GM21360 (cell line): Measurements from ENCODE around the gene SOX4.

Source experiments
- ATAC-seq: cut with Tn5 transposase; IDR thresholded peaks from one replicate; pipeline ENCODE4 v1.9.1; 2021; ENCODE audit warnings: mild to moderate bottlenecking, moderate library complexity; ENCODE audit not compliant: unreplicated experiment

The SOX4 gene

GRCh38 chr6:21592953-21593352 lies 598 bp upstream of the SOX4 start:
- no peak for ATAC-seq

- peak; percentile 10 for ATAC-seq
Observed at GRCh38 chr6:21593927-21594415, 420 bp downstream of the SOX4 start.

GRCh38 chr6:21594416-21595281 lies 1.1 kb downstream of the SOX4 start:
- peak; percentile 9 for ATAC-seq

- ATAC-seq, result peak; percentile 19
Observed at GRCh38 chr6:21595285-21596144, 2.0 kb downstream of the SOX4 start.

GRCh38 chr6:21596145-21596948 lies 2.8 kb downstream of the SOX4 start:
- no peak for ATAC-seq

- ATAC-seq, result no peak
Observed at GRCh38 chr6:21596949-21597682, 3.6 kb downstream of the SOX4 start.

GRCh38 chr6:21597801-21598673 lies 4.5 kb downstream of the SOX4 start:
- no peak for ATAC-seq

- no peak for ATAC-seq
Observed at GRCh38 chr6:21598674-21599023, 5.1 kb downstream of the SOX4 start.

- ATAC-seq, result no peak
Observed at GRCh38 chr6:21599051-21599696, 5.6 kb downstream of the SOX4 start.

GRCh38 chr6:21601339-21601923 lies 7.9 kb downstream of the SOX4 start:
- ATAC-seq, result no peak

- no peak for ATAC-seq
Observed at GRCh38 chr6:21601932-21602390, 8.4 kb downstream of the SOX4 start.

GRCh38 chr6:21603082-21603952 lies 9.8 kb downstream of the SOX4 start:
- no peak for ATAC-seq

- ATAC-seq, result no peak
Observed at GRCh38 chr6:21604081-21604480, 10.5 kb downstream of the SOX4 start.

GRCh38 chr6:21605166-21605565 lies 11.6 kb downstream of the SOX4 start:
- no peak for ATAC-seq

GRCh38 chr6:21608601-21609000 lies 15.1 kb downstream of the SOX4 start:
- ATAC-seq, result no peak

GRCh38 chr6:21609881-21610329 lies 16.4 kb downstream of the SOX4 start:
- ATAC-seq, result no peak

- peak; percentile 90 for ATAC-seq
Observed at GRCh38 chr6:21610341-21610740, 16.8 kb downstream of the SOX4 start.
